GM12878 (cell line): ENCODE results near the gene ANK3. TPM values are rescaled to one million over a fixed set of nuclear protein-coding genes. Genes with fewer than 3 reads are reported as not detected.
A peak's percentile ranks its signal among the peaks of the same experiment; 100 is the strongest.

Experiments used
- ATAC-seq: fragments of 200-7000 bp; cut with Tn5 transposase; 3 replicates; pipeline ENCODE4 v1.9.1; 2020; ENCODE audit warnings: mild to moderate bottlenecking, moderate library complexity
- BruUV-seq: library from RNA; stranded (reverse); fragments of 400-500 nt; replicated peaks from 2 replicates; lab custom pipeline; 2021; lab: Mats Ljungman, UMichigan
- CTCF ChIA-PET: fragments of 300-600 bp; sonication (Branson Sonifier 250); formaldehyde crosslinking; extraction: SDS; loops from one replicate; lab custom pipeline; 2021; ENCODE audit warnings: inconsistent platforms; lab: Yijun Ruan, JAX
- POLR2A ChIA-PET: fragments of 350-600 bp; formaldehyde crosslinking; extraction: SDS; loops from one replicate; lab custom pipeline; 2021; ENCODE audit warnings: inconsistent platforms; lab: Charles Lee
- RAD21 ChIA-PET: fragments of 300-600 bp; sonication (Branson Sonifier 250); formaldehyde crosslinking; loops from one replicate; lab custom pipeline; 2023; ENCODE audit warnings: antibody characterized with exemption; ENCODE audit not compliant: unreplicated experiment; lab: Charles Lee
- SMC1A ChIA-PET: fragments of 300-600 bp; sonication (Branson Sonifier 250); formaldehyde crosslinking; loops from one replicate; lab custom pipeline; 2023; ENCODE audit not compliant: unreplicated experiment, uncharacterized antibody; lab: Charles Lee
- DNase-seq: peaks from one replicate; pipeline ENCODE4 v3.0.0-alpha.2; 2011; ENCODE audit warnings: low read depth, low spot score
- FAIRE-seq: peaks from 3 replicates; lab custom pipeline; 2011; peaks lifted over from hg19 to GRCh38; lab: Jason Lieb, UNC
- H2AFZ ChIP-seq: 2 replicates; pipeline ENCODE4 v1.6.0; 2011; ENCODE audit warnings: low read depth, low read length, control low read depth; ENCODE audit not compliant: control insufficient read depth
- H3K27ac ChIP-seq: 2 replicates; pipeline ENCODE4 v1.5.1; 2011; ENCODE audit warnings: control low read depth; ENCODE audit not compliant: control insufficient read depth, insufficient read depth
- H3K27me3 ChIP-seq, 2 experiments: replicated peaks in 1 of 2; 2 replicates each; pipeline versions ENCODE4 v1.6.0 to v1.6.1; 2011; ENCODE audit warnings: low read length in 1 of 2; ENCODE audit not compliant: control insufficient read depth in 2 of 2, insufficient read depth in 2 of 2
- H3K36me3 ChIP-seq, 2 experiments: 2 replicates each; pipeline ENCODE4 v1.5.1; 2011; ENCODE audit warnings: low read length in 1 of 2; ENCODE audit not compliant: control insufficient read depth in 2 of 2, insufficient read depth in 2 of 2
- H3K4me1 ChIP-seq: 2 replicates; pipeline ENCODE4 v1.6.1; 2011; ENCODE audit warnings: mild to moderate bottlenecking, low read length, moderate library complexity, mixed read lengths; ENCODE audit not compliant: control insufficient read depth, insufficient read depth
- H3K4me2 ChIP-seq: 2 replicates; pipeline ENCODE4 v1.6.0; 2011; ENCODE audit warnings: control low read depth; ENCODE audit not compliant: control insufficient read depth, insufficient read depth
- H3K4me3 ChIP-seq: fragments of 200-600 bp; sonication (generic); 2 replicates; pipeline ENCODE4 v1.5.1; 2016
- H3K79me2 ChIP-seq: 2 replicates; pipeline ENCODE4 v1.6.0; 2011; ENCODE audit warnings: low read length; ENCODE audit not compliant: control insufficient read depth, insufficient read depth
- H3K9ac ChIP-seq: 2 replicates; pipeline ENCODE4 v1.8.0; 2011; ENCODE audit warnings: low read length, control low read depth, mixed read lengths; ENCODE audit not compliant: control insufficient read depth, insufficient read depth
- H3K9me3 ChIP-seq: replicated peaks from 3 replicates; pipeline ENCODE4 v1.5.1; 2011; ENCODE audit warnings: mild to moderate bottlenecking, low read length; ENCODE audit not compliant: control insufficient read depth, insufficient read depth
- H4K20me1 ChIP-seq: 2 replicates; pipeline ENCODE4 v1.6.0; 2011; ENCODE audit not compliant: control insufficient read depth, insufficient read depth
- ASH2L ChIP-seq: fragments of 300-600, 200-600 bp; sonication (generic); IDR thresholded peaks from 2 replicates; pipeline ENCODE4 v1.6.1; 2017; ENCODE audit warnings: low read depth, mild to moderate bottlenecking, borderline replicate concordance
- BMI1 ChIP-seq: fragments of 450-650 bp; IDR thresholded peaks from 2 replicates; pipeline ENCODE4 v1.6.1; 2016; ENCODE audit warnings: mild to moderate bottlenecking, moderate library complexity, borderline replicate concordance
- CHD1 ChIP-seq: IDR thresholded peaks from 2 replicates; pipeline ENCODE4 v1.6.1; 2012; ENCODE audit warnings: low read depth, low read length, improper control_type of control experiment
- MXI1 ChIP-seq: fragments of 150-350 bp; IDR thresholded peaks from 2 replicates; pipeline ENCODE4 v1.6.1; 2011; ENCODE audit warnings: low read depth, mild to moderate bottlenecking, inconsistent platforms, low read length, improper control_type of control experiment
- SMAD1 ChIP-seq: fragments of 450-650 bp; IDR thresholded peaks from 2 replicates; pipeline ENCODE4 v1.6.1; 2018; ENCODE audit warnings: mild to moderate bottlenecking, low read depth; ENCODE audit not compliant: partially characterized antibody
- SRF ChIP-seq, 2 experiments: IDR thresholded peaks; 2 replicates each; pipeline ENCODE4 v1.6.1; 2011; ENCODE audit warnings: low read depth in 2 of 2, low read length in 2 of 2, mild to moderate bottlenecking in 1 of 2, moderate library complexity in 1 of 2
- WGBS: methylation state at CpG from one replicate; pipeline ENCODE4 v1.1.6; 2016; ENCODE audit warnings: low lambda C conversion rate; ENCODE audit not compliant: insufficient replicate concordance, insufficient coverage; ENCODE audit errors: missing lambda C conversion rate; 5-methylcytosine and 5-hydroxymethylcytosine counted together
- in situ Hi-C: fragments of 300-500 bp; cut with MboI; formaldehyde crosslinking; loops from 9 replicates; pipeline ENCODE4 v1.14.3; 2018; ENCODE audit warnings: mixed read lengths
- intact Hi-C: fragments of 100-400 bp; cut with micrococcal nuclease; formaldehyde crosslinking; loops from one replicate; pipeline ENCODE4 v1.14.2; 2022; ENCODE audit not compliant: unreplicated experiment
- polyA plus RNA-seq, 11 experiments: library from polyadenylated mRNA; depleted of rRNA in 4 of 11; unstranded in 6 of 11; stranded (reverse) in 5 of 11; fragments of >200 nt; fragmentation: Nextera tagmentation in 4 of 11; fragmentation: Illumina TruSeq in 1 of 11; extraction: Ambion mirVana in 4 of 11; extraction: Trizol in 1 of 11; gene quantifications; 1 replicate in 1 of 11; 2 replicates in 10 of 11; pipeline versions ENCODE4 v1.2.1 to v1.2.3, GENCODE V29; 2011 to 2016; ENCODE audit warnings: inconsistent platforms in 2 of 11, missing spikeins in 2 of 11, low read depth in 1 of 11
- total RNA-seq, 4 experiments: library from RNA; depleted of rRNA in 3 of 4; stranded (reverse); fragments of >200 nt in 3 of 4; fragmentation: Illumina TruSeq in 1 of 4; extraction: Trizol in 1 of 4; gene quantifications; 2 replicates each; pipeline versions ENCODE4 v1.2.1 to v1.2.3, GENCODE V29; 2013 to 2021
- TF ChIP-seq, protein P1 (sequence below): fragments of 450-650 bp; IDR thresholded peaks from 2 replicates; pipeline ENCODE4 v1.6.1; 2017; ENCODE audit warnings: mild to moderate bottlenecking, moderate library complexity
- TF ChIP-seq, protein P2 (sequence below): IDR thresholded peaks from 2 replicates; pipeline ENCODE4 v1.6.1; 2012; ENCODE audit warnings: mild to moderate bottlenecking, low read depth, low read length

ANK3 gene
- total and polyA plus RNA-seq, 10 of the 15 experiments (the other 5 are each of a cell fraction or from before 2014, with no cell fraction given), result 0.06 to 0.82 (median 0.20) TPM; not detected in 2

DNA sequence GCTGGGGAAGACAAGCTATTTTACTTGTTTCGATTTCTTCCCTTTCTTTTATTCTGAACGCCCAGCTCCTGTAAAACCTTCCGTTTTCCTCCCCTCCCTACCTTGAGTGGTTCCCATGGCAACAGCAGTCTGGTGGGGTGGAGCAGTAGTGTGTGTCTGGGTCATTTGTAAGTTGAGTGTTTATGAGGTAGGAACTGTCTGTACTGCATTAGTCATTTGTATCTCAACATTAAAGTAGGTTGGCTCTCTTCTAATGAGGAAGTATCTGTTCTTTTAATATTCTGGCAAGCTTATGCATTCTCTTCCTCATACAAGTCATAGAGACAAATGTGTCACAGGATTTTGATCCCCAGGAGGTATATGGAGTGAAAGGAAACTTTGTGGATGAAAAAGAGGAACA, 398.0 kb downstream of the ANK3 start:
- Histone ChIP-seq H3K9me3 (no peaks in the 10 kb centered on the region), H3K4me2 (no peak overlapping the region), H3K36me3 (no peaks in the 10 kb centered on the region), H3K27me3 (0 out of 4 replicates have a peak, but pooled peaks cover 0 to 3% of the 10 kb centered on the region in 2 experiments), H3K79me2 (no peaks in the 10 kb centered on the region), H3K27ac (no peak overlapping the region), H4K20me1 (no peaks in the 10 kb centered on the region), H3K9ac (no peak overlapping the region), H3K4me1 (no peaks in the 10 kb centered on the region), H3K4me3 (no peak overlapping the region), H2AFZ (no peak overlapping the region)
- CTCF ChIA-PET, result interaction anchor here (0.8 kb wide), 1 partner anchor 353 kb away, joined by 3 read pairs; no protein-coding TSS in a partner anchor
- no peak for FAIRE-seq
- BruUV-seq, result no TSS peak
- RAD21 ChIA-PET, result interaction anchor here (0.9 kb wide), 1 partner anchor 39 kb away, joined by 3 read pairs; no protein-coding TSS in a partner anchor
- peak; percentile 70 for ATAC-seq
- in situ Hi-C loops (no loop called here), intact Hi-C loops (no loop called here)
- SMC1A ChIA-PET, result interaction anchor here (1.0 kb wide), 1 partner anchor 15 kb away, joined by 6 read pairs; no protein-coding TSS in a partner anchor
- no peak for DNase-seq
- 20% methylated on average over 3 of the region's 3 CpGs for WGBS
- TF ChIP-seq SMAD1 (no peak), BMI1 (0 out of 2 replicates have a peak, but pooled peaks have one; percentile 32)
- POLR2A ChIA-PET, result interaction anchor here (0.6 kb wide), 2 partner anchors 84 to 245 kb away, joined by 4 to 5 read pairs; no protein-coding TSS in a partner anchor

DNA sequence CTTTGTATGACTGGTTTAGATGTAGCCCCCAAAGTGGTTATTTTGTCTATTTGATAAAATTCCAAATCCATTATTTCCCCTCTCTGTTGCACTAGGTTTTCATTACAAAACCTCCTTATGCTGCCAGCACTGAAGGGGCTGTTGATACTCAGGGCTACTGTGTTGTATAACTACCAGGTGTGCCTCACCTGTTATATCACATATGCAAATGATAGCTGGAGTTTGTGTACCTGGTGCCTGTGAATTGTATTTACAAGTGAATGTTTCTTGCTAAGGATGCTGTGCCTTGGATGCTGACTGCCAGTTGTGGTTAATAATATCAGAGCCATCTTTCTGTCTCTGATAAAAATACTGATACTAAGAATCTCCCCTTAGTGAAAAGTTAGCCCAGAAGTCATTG, 398.6 kb downstream of the ANK3 start:
- FAIRE-seq (no peak), DNase-seq (no peak), ATAC-seq (no peak)
- H3K9me3 ChIP-seq, result no peaks in the 10 kb centered on the region
- no peak overlapping the region for H3K4me3 ChIP-seq
- H3K27ac ChIP-seq, result no peak overlapping the region
- H3K4me2 ChIP-seq, result no peak overlapping the region
- H3K79me2 ChIP-seq, result no peaks in the 10 kb centered on the region
- in situ Hi-C loops, result no loop called here
- POLR2A ChIA-PET, result interaction anchor here (0.6 kb wide), 1 partner anchor 246 kb away, joined by 4 read pairs; no protein-coding TSS in a partner anchor
- no peaks in the 10 kb centered on the region for H3K4me1 ChIP-seq
- SMC1A ChIA-PET, result interaction anchor here (1.0 kb wide), 1 partner anchor 16 kb away, joined by 6 read pairs; no protein-coding TSS in a partner anchor
- no peak overlapping the region for H2AFZ ChIP-seq
- BruUV-seq, result no TSS peak
- CTCF ChIA-PET, result interaction anchor here (0.8 kb wide), 1 partner anchor 352 kb away, joined by 3 read pairs; no protein-coding TSS in a partner anchor
- H3K9ac ChIP-seq, result no peak overlapping the region
- no peaks in the 10 kb centered on the region for H4K20me1 ChIP-seq
- H3K36me3 ChIP-seq, result no peaks in the 10 kb centered on the region
- intact Hi-C loops, result no loop called here
- RAD21 ChIA-PET, result no interaction called here
- 0 out of 4 replicates have a peak, but pooled peaks cover 0 to 2% of the 10 kb centered on the region in 2 experiments for H3K27me3 ChIP-seq
- TF ChIP-seq SRF (IDR thresholded peaks at IDR 0.05; ENCODE audit: low read depth in 2 of 2, low read length in 2 of 2) (no peak), MXI1 (no peak), ASH2L (no peak), CHD1 (no peak)
- TF ChIP-seq, protein P1, sequence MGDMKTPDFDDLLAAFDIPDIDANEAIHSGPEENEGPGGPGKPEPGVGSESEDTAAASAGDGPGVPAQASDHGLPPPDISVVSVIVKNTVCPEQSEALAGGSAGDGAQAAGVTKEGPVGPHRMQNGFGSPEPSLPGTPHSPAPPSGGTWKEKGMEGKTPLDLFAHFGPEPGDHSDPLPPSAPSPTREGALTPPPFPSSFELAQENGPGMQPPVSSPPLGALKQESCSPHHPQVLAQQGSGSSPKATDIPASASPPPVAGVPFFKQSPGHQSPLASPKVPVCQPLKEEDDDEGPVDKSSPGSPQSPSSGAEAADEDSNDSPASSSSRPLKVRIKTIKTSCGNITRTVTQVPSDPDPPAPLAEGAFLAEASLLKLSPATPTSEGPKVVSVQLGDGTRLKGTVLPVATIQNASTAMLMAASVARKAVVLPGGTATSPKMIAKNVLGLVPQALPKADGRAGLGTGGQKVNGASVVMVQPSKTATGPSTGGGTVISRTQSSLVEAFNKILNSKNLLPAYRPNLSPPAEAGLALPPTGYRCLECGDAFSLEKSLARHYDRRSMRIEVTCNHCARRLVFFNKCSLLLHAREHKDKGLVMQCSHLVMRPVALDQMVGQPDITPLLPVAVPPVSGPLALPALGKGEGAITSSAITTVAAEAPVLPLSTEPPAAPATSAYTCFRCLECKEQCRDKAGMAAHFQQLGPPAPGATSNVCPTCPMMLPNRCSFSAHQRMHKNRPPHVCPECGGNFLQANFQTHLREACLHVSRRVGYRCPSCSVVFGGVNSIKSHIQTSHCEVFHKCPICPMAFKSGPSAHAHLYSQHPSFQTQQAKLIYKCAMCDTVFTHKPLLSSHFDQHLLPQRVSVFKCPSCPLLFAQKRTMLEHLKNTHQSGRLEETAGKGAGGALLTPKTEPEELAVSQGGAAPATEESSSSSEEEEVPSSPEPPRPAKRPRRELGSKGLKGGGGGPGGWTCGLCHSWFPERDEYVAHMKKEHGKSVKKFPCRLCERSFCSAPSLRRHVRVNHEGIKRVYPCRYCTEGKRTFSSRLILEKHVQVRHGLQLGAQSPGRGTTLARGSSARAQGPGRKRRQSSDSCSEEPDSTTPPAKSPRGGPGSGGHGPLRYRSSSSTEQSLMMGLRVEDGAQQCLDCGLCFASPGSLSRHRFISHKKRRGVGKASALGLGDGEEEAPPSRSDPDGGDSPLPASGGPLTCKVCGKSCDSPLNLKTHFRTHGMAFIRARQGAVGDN, result no peak
- TF ChIP-seq, protein P2, sequence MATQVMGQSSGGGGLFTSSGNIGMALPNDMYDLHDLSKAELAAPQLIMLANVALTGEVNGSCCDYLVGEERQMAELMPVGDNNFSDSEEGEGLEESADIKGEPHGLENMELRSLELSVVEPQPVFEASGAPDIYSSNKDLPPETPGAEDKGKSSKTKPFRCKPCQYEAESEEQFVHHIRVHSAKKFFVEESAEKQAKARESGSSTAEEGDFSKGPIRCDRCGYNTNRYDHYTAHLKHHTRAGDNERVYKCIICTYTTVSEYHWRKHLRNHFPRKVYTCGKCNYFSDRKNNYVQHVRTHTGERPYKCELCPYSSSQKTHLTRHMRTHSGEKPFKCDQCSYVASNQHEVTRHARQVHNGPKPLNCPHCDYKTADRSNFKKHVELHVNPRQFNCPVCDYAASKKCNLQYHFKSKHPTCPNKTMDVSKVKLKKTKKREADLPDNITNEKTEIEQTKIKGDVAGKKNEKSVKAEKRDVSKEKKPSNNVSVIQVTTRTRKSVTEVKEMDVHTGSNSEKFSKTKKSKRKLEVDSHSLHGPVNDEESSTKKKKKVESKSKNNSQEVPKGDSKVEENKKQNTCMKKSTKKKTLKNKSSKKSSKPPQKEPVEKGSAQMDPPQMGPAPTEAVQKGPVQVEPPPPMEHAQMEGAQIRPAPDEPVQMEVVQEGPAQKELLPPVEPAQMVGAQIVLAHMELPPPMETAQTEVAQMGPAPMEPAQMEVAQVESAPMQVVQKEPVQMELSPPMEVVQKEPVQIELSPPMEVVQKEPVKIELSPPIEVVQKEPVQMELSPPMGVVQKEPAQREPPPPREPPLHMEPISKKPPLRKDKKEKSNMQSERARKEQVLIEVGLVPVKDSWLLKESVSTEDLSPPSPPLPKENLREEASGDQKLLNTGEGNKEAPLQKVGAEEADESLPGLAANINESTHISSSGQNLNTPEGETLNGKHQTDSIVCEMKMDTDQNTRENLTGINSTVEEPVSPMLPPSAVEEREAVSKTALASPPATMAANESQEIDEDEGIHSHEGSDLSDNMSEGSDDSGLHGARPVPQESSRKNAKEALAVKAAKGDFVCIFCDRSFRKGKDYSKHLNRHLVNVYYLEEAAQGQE, result no peak
